CD14-positive monocyte (primary cell): Measurements from ENCODE around the gene EVA1C. TPM values are rescaled to one million over a fixed set of nuclear protein-coding genes. Genes with fewer than 3 reads are reported as not detected.

Experiments
- DNase-seq, 3 donors: peaks; one replicate each; pipeline ENCODE4 v3.0.0-alpha.2; 2011 to 2022
- H2AFZ ChIP-seq: 2 replicates; pipeline ENCODE4 v1.6.0; 2012; ENCODE audit warnings: mild to moderate bottlenecking, low read depth, low read length, inconsistent platforms; ENCODE audit not compliant: insufficient read depth, poor library complexity, severe bottlenecking
- H3K27ac ChIP-seq, 2 donors: 1 replicate in 1 of 2; 2 replicates in 1 of 2; pipeline ENCODE4 v1.5.1; 2012 to 2013; ENCODE audit warnings: low read length in 2 of 2, control low read depth in 1 of 2, inconsistent platforms in 1 of 2, low read depth in 1 of 2, mild to moderate bottlenecking in 1 of 2
- H3K27me3 ChIP-seq, 2 donors: one replicate each; pipeline versions ENCODE4 v1.6.0 to v1.6.1; 2011 to 2013; ENCODE audit warnings: low read length in 2 of 2; ENCODE audit not compliant: control insufficient read depth in 2 of 2, insufficient read depth in 2 of 2
- H3K36me3 ChIP-seq, 2 donors: replicated peaks in 1 of 2; 1 replicate in 1 of 2; 2 replicates in 1 of 2; pipeline versions ENCODE4 v1.5.1 to v1.6.1; 2012 to 2013; ENCODE audit warnings: low read length in 2 of 2, control low read depth in 1 of 2, inconsistent platforms in 1 of 2, mild to moderate bottlenecking in 1 of 2; ENCODE audit not compliant: insufficient read depth in 2 of 2, control insufficient read depth in 1 of 2
- H3K4me1 ChIP-seq, 2 donors: 1 replicate in 1 of 2; 2 replicates in 1 of 2; pipeline versions ENCODE4 v1.5.1 to v1.6.1; 2012 to 2013; ENCODE audit warnings: low read length in 2 of 2, control low read depth in 1 of 2, inconsistent platforms in 1 of 2, mild to moderate bottlenecking in 1 of 2, moderate library complexity in 1 of 2; ENCODE audit not compliant: insufficient read depth in 2 of 2, control insufficient read depth in 1 of 2
- H3K4me2 ChIP-seq: replicated peaks from 2 replicates; pipeline ENCODE3; 2012; ENCODE audit warnings: low read length, moderate library complexity, mild to moderate bottlenecking; ENCODE audit not compliant: poor library complexity, severe bottlenecking; ENCODE audit errors: extremely low read depth
- H3K4me3 ChIP-seq, 3 experiments: fragments of 200-600 bp in 1 of 3; sonication (generic) in 1 of 3; replicated peaks in 1 of 3; 1 replicate in 2 of 3; 2 replicates in 1 of 3; pipeline ENCODE4 v1.5.1; 2011 to 2013; ENCODE audit warnings: low read length in 3 of 3, mild to moderate bottlenecking in 3 of 3, control low read depth in 2 of 3, low read depth in 2 of 3, inconsistent platforms in 1 of 3, moderate library complexity in 1 of 3
- H3K79me2 ChIP-seq: 2 replicates; pipeline ENCODE4 v1.6.0; 2012; ENCODE audit warnings: mild to moderate bottlenecking, control low read depth, inconsistent platforms, low read length, moderate library complexity; ENCODE audit not compliant: insufficient read depth
- H3K9ac ChIP-seq: 2 replicates; pipeline ENCODE4 v1.6.0; 2017; ENCODE audit warnings: low read length, mild to moderate bottlenecking; ENCODE audit not compliant: insufficient read depth, poor library complexity, severe bottlenecking
- H3K9me3 ChIP-seq, 2 donors: replicated peaks in 1 of 2; 1 replicate in 1 of 2; 2 replicates in 1 of 2; pipeline versions ENCODE4 v1.5.1 to v1.6.1; 2012 to 2013; ENCODE audit warnings: low read length in 2 of 2, control low read depth in 1 of 2; ENCODE audit not compliant: control insufficient read depth in 1 of 2, insufficient read depth in 1 of 2
- H4K20me1 ChIP-seq: 2 replicates; pipeline ENCODE4 v1.6.0; 2012; ENCODE audit warnings: mild to moderate bottlenecking, low read length, control low read depth, moderate library complexity; ENCODE audit not compliant: insufficient read depth
- H3K27ac Mint-ChIP-seq, 7 donors: one replicate each; pipeline ENCODE4 v1.8.0; 2020; ENCODE audit warnings: mild to moderate bottlenecking in 7 of 7, mixed read lengths in 7 of 7, moderate library complexity in 6 of 7, inconsistent platforms in 2 of 7
- H3K27me3 Mint-ChIP-seq, 3 donors: one replicate each; pipeline ENCODE4 v1.8.0; 2021 to 2022; ENCODE audit warnings: low read depth in 3 of 3, mild to moderate bottlenecking in 3 of 3, mixed read lengths in 3 of 3, moderate library complexity in 3 of 3, inconsistent platforms in 1 of 3
- H3K36me3 Mint-ChIP-seq, 2 donors: one replicate each; pipeline ENCODE4 v1.8.0; 2020; ENCODE audit warnings: mixed read lengths in 2 of 2, inconsistent platforms in 1 of 2, mild to moderate bottlenecking in 1 of 2
- H3K4me1 Mint-ChIP-seq: one replicate; pipeline ENCODE4 v1.8.0; 2020; ENCODE audit warnings: mild to moderate bottlenecking, mixed read lengths
- H3K4me3 Mint-ChIP-seq, 2 donors: one replicate each; pipeline ENCODE4 v1.8.0; 2020; ENCODE audit warnings: mild to moderate bottlenecking in 2 of 2, mixed read lengths in 2 of 2, moderate library complexity in 1 of 2
- H3K9me3 Mint-ChIP-seq, 7 donors: one replicate each; pipeline ENCODE4 v1.8.0; 2020 to 2022; ENCODE audit warnings: mixed read lengths in 7 of 7, mild to moderate bottlenecking in 6 of 7, moderate library complexity in 6 of 7, inconsistent platforms in 2 of 7
- WGBS: methylation state at CpG from one replicate; pipeline ENCODE4 v1.1.5; 2013; ENCODE audit warnings: missing lambda C conversion rate; ENCODE audit not compliant: insufficient coverage; 5-methylcytosine and 5-hydroxymethylcytosine counted together
- intact Hi-C, 2 donors: fragments of 100-400 bp; cut with micrococcal nuclease; formaldehyde crosslinking; loops; one replicate each; pipeline versions ENCODE4 v1.15.0 to v1.15.1; 2023
- polyA plus RNA-seq, 3 donors: library from polyadenylated mRNA; depleted of rRNA in 1 of 3; unstranded in 2 of 3; stranded (reverse) in 1 of 3; fragments of 300-500 nt in 2 of 3; fragments of >200 nt in 1 of 3; fragmentation: Illumina TruSeq in 2 of 3; gene quantifications; 1 replicate in 2 of 3; 2 replicates in 1 of 3; pipeline ENCODE4 v1.2.3, GENCODE V29; 2012 to 2021
- TF ChIP-seq, protein P1 (sequence below): fragments of 200-600 bp; IDR thresholded peaks from one replicate; pipeline ENCODE4 v1.8.0; 2022; ENCODE audit warnings: antibody characterized with exemption, mild to moderate bottlenecking

EVA1C gene
- polyA plus RNA-seq, 3 donors, result 0.37 to 0.73 (median 0.63) TPM

DNA sequence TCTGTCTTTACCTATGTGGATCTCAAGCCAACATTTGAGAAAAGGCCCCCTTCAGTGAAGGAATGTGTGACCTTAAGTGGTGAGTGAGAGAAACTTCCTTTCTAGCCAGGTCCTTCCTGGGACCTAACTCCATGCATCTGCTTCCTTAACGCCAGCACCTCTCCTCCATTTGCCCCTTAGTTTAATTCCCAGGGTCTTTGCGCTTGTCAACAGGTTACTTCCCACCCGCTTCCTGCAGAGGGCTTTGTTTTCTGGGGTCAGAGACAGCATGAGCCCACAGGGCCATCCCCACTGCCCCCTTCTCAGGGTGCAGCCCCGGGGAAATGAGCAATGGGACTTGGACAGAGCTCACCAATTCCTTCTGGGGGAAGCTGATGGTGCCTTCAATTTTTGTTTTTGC is 54.8 kb downstream of the EVA1C start:
- H3K9me3 ChIP-seq, result peaks cover 0 to 4% of the 10 kb centered on the region in 2 donors
- H4K20me1 ChIP-seq, result no peaks in the 10 kb centered on the region
- no peaks in the 10 kb centered on the region for H3K4me1 ChIP-seq
- no peak overlapping the region for H3K27ac Mint-ChIP-seq
- TF ChIP-seq, protein P1, sequence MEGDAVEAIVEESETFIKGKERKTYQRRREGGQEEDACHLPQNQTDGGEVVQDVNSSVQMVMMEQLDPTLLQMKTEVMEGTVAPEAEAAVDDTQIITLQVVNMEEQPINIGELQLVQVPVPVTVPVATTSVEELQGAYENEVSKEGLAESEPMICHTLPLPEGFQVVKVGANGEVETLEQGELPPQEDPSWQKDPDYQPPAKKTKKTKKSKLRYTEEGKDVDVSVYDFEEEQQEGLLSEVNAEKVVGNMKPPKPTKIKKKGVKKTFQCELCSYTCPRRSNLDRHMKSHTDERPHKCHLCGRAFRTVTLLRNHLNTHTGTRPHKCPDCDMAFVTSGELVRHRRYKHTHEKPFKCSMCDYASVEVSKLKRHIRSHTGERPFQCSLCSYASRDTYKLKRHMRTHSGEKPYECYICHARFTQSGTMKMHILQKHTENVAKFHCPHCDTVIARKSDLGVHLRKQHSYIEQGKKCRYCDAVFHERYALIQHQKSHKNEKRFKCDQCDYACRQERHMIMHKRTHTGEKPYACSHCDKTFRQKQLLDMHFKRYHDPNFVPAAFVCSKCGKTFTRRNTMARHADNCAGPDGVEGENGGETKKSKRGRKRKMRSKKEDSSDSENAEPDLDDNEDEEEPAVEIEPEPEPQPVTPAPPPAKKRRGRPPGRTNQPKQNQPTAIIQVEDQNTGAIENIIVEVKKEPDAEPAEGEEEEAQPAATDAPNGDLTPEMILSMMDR, result no peak
- no peak overlapping the region for H3K4me3 Mint-ChIP-seq
- no peaks in the 10 kb centered on the region for H3K36me3 ChIP-seq
- H2AFZ ChIP-seq, result no peak overlapping the region
- no peaks in the 10 kb centered on the region for H3K27me3 ChIP-seq
- H3K9me3 Mint-ChIP-seq, result peaks cover 0 to 4% (median 0%) of the 10 kb centered on the region in 7 donors
- H3K36me3 Mint-ChIP-seq, result peaks cover 2% of the 10 kb centered on the region in 2 donors
- peaks cover 0 to 1% (median 0%) of the 10 kb centered on the region in 3 donors for H3K27me3 Mint-ChIP-seq
- H3K9ac ChIP-seq, result no peak overlapping the region
- intact Hi-C loops, result no loop called here
- DNase-seq, result no peak
- H3K4me3 ChIP-seq, result no peak overlapping the region
- H3K79me2 ChIP-seq, result no peaks in the 10 kb centered on the region
- no peaks in the 10 kb centered on the region for H3K4me1 Mint-ChIP-seq
- 100% methylated on average over 2 of the region's 4 CpGs for WGBS
- H3K27ac ChIP-seq, result no peak overlapping the region
- no peak overlapping the region for H3K4me2 ChIP-seq

DNA sequence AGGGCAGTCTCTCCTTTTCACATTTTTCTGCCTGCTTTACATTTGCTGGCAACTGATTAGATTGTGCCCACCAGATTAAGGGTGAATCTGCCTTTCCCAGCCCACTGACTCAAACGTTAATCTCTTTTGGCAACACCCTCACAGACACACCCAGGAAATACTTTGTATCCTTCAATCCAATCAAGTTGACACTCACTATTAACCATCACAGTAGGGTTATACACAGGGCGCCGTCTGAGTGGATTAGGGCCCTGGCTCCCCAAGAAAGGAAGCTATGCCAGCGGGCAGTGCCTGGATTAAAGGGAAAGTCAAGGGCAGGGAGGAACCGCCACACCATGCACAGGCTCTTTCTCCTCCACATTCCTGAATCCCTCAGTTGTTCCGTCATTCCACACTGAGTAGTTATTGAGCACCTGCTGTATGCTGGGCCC is 56.2 kb downstream of the EVA1C start:
- no peaks in the 10 kb centered on the region for H3K36me3 ChIP-seq
- H3K9ac ChIP-seq, result no peak overlapping the region
- no peak for DNase-seq
- intact Hi-C loops, result no loop called here
- H3K4me2 ChIP-seq, result no peak overlapping the region
- H3K9me3 ChIP-seq, result no peaks in the 10 kb centered on the region
- H4K20me1 ChIP-seq, result no peaks in the 10 kb centered on the region
- Mint-ChIP-seq H3K4me3 (no peak overlapping the region), H3K36me3 (peaks cover 2% of the 10 kb centered on the region in 2 donors), H3K27ac (no peak overlapping the region), H3K4me1 (no peaks in the 10 kb centered on the region), H3K9me3 (no peaks in the 10 kb centered on the region), H3K27me3 (peaks cover 0 to 1% (median 0%) of the 10 kb centered on the region in 3 donors)
- no peaks in the 10 kb centered on the region for H3K27me3 ChIP-seq
- no peak overlapping the region for H3K4me3 ChIP-seq
- TF ChIP-seq, protein P1, result no peak
- H3K27ac ChIP-seq, result no peak overlapping the region
- no peaks in the 10 kb centered on the region for H3K79me2 ChIP-seq
- no peak overlapping the region for H2AFZ ChIP-seq
- H3K4me1 ChIP-seq, result no peaks in the 10 kb centered on the region
- WGBS, result 80% methylated on average over 3 of the region's 6 CpGs
